HG03432 (cell line): ENCODE results near the gene ACSBG1.

Experiments used
- ATAC-seq: cut with Tn5 transposase; IDR thresholded peaks from one replicate; pipeline ENCODE4 v1.9.1; 2021; ENCODE audit warnings: mild to moderate bottlenecking, moderate library complexity; ENCODE audit not compliant: unreplicated experiment

The ACSBG1 gene

DNA sequence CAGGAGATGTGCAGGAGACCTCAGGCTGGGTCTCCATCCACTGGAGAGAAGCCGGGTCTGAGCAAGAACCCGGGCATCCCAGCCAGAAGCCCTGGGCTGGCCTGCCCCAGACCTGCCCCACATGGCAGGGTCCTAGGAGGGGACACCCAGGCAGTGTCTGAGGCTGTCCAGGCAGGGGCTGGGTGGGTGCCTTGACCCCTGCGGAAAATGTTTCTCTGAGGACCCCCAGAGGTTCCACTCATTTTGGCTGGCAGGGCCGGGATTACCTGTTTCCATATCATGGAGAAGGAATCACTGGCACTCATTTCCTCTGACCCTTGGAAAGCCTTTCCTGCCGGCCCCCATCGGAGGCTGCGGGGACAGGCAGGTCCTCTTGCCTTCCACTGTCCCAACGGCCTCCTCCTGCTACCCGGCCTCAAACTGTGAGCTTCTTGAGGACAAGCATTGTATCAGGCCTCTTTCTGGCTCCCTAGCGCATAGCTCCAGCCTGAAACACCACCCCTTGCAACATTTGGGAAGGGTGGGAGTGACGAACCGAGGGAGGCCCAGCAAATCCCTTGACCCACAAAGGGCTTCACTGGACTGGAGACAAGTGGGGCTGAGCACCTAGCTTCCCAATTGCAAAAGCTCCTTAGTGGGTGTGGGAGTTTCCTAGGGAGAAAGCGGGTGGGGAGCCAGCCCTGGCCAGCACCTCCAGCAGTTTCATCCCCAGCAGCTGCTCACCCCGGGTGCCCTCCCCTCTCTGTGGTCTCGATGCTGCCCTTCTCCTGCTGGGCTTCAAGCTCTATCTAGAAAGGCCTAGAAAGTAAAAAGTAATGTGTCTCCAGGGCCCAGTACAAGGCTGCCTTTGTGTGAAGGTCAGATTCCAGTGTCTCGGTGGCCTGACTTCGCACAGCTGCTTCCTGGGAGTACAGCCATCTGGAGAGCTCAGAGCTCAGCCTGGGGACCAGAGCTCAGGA lies 29.7 kb downstream of the ACSBG1 start:
- ATAC-seq: no peak

DNA sequence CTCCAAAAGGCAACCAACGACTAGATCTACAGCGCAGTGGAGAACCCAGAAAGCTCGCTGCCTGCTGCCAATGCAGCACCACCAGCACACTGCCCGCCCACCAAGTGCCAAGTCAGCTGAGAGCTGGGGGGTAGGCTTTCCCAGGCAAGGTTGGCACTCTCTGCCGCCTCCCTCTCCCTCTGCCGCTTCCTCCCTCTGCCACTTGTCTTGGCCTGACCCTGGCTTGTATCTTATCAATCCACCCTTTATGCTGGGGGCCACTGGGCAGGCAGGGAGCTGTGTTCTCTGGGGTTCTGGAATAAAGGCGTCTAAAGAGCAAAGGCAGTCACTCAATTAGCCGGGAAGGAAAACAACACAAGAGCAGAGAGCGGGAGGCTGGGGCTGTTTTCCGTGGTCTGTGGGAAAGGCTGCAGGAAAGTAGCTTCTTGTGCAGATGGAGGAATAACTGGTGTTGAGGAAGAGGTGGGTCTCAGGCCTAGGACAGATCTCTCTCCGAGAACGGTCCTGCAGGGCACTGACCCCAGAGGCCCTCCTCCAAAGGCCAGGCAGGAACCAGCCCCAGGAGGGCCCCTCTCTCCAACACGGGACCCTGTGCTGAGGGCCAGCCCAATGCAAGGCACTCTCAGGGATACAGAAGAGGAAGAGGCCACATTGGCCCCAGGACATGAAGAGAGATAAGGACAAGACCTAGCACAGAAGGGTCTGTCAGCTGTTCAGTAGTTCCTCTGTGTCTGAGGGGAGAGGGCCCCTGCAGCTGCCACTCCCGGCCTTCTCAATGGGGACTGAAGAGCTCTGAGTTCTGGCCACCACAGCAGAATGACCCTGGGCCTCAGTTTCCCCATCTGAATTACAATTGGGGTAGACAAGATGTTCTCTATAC lies 30.8 kb downstream of the ACSBG1 start:
- no peak for ATAC-seq

DNA sequence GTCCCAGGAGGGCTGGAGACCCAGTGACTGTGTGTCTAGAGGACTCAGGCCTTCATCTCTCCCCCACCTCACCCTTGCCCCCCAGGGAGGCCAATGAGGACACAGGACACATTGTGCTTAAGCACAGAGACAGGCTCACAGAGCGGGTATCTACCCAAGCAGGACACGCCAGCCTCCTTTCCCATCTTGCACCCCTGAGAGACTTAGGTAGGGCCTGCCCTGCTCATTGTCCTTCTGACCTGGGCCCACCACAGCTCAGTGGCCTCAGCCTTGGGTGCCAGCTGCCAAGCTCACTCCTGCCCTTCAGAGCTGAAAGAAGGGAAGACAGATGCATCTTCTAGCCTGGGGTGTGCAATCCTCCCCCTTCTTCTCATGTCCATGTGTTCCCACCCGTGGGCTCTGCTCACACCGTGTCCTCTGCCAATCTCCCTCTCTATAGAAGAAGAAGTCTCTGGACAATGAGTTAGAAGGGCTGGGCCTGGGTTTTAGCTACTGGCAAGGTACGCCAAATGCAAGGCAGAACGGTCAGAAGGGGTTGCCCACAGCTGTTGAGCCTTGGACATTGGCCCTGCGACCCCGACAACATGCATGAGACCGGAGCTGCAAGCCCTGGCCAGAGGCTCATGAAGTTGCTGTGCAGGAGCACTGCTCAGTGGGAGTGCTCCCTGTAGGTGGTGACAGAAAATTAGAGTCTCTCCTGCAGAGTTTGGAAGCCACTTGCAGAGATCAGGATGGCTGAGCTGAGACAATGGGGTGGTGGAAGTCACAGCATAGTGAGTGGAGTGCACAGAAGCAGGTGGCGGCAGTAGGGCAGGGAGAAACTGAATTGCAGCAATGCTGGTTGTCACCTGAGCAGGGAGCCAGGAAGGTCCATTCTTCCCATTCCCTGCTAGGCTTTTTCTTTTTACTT lies 32.8 kb downstream of the ACSBG1 start:
- no peak for ATAC-seq

DNA sequence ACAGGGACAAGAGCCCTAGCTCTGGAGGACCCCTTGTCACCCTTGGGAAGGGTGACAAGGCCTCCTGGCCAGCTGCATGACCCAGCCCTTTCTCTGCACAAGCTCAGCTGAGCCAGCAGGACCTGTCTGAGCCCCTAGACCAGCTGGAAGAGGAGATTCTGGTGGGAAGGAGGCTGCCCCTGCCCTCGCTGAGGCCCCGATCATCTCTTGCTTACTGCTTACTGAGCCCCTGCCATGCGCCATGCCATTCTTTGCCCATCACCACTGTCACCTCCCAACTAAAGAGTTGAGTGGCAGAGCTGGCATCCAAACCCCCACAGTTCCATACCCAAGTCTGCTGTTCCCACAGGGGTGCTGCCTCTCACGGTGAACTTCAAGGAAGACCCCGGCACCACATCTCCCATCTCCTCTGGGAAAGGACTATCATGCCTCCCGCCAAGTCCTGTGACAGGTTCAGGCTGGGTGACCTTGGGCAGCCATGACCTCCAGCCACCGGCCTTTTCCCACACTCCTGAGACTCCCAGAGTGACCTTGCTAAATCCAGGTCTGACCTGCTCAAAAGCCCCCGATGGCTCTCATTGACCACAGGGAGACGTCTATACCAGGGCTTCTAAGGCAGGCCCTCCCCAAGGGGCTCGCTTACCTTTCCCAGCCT lies 34.0 kb downstream of the ACSBG1 start:
- no peak for ATAC-seq

DNA sequence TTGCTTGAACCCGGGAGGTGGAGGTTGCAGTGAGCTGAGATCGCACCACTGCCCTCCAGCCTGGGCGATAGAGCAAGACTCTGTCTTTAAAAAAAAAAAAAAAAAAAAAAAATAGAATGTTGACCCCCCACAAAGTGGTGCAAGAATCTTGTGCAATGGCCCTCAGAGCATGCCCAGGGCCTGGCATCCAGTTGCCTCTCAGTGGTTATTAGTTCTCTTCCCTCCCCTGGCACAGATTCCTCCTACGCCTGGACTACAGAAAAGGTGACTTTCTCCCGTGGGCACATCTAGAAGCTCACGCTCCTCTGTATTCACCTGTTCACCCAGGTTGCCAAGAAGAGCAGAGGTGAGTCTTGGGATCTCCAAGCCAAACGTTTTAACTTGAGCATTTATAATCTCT lies 36.7 kb downstream of the ACSBG1 start:
- no peak for ATAC-seq

DNA sequence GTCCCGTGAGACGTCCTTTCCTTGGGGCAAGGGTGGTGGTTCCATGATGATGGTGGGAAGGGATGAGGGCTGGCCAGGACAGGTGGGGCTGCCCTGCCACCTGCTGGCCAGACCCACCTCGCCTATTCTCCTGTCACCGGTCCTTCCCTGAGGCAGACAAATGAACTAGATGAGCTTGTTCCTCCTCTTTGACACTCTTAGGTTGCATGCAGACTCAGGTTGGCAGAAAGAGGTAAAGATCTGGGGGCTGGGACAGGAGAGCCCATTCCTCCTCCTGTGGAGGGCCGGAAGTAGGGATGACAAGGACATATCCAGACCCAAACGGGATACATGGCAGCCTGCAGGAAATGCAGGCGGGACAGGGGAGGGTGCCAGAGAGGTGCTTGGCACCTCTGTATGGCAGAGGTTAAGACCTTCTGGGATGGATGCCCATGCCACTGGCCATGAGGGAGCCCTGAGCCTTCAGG lies 38.6 kb downstream of the ACSBG1 start:
- ATAC-seq: no peak

DNA sequence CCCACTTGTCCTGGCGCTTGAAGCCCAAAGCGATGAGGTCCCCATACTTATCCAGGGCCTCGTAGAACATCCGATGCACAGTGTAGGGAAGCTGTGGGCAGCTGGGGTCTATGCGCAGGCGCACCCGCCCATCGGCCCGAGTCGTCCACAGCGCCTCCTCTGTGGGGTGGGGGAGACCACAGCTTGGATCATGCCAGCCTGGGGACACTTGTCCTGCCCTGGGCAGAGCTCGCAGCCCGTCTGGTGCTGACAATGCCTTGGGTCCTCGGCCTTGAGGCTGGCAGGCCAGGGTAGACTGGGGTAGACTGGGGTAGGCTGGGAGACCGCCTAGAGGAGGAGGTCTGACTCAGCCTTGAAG lies 39.8 kb downstream of the ACSBG1 start:
- no peak for ATAC-seq

DNA sequence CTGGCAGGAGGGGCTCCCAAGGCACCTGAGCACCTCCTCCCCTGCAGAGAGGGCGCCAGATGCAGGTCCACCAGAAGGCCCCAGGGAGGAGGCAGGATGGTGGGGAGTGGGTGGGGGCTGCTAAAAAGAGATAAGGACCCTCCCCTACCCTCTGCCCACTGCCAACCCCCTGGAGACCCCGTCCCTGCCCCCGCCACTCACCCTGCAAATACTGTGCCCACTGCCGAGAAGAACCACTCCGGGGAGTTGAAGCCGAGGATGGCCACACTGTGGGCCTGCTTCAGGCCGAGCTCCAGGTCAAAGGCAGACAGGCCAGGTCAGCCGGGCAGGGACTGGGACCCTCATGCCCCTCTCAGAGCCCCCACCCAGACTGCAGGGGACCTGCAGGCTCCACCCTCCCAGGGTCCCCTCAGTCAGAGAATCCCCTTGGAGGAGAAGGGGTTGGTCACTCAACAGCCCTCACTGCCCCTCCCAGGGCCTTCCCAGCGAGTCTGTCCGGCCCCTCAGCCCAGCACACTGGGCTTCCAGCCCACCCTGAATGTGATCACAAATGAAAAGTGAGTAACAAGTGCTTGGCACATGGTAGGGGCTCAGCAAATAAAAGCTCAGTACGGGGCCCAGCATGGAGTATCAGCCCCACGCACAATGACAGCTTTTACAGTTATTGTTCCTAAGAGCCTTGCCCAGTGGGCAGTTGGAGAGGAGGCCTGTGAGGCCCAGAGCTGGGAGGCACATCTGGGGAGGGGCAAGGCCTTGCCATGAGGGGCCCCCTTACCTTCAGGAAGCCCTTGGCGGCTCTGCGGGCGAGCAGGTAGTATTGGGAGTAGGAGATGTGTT lies 40.4 kb downstream of the ACSBG1 start:
- ATAC-seq: no peak

DNA sequence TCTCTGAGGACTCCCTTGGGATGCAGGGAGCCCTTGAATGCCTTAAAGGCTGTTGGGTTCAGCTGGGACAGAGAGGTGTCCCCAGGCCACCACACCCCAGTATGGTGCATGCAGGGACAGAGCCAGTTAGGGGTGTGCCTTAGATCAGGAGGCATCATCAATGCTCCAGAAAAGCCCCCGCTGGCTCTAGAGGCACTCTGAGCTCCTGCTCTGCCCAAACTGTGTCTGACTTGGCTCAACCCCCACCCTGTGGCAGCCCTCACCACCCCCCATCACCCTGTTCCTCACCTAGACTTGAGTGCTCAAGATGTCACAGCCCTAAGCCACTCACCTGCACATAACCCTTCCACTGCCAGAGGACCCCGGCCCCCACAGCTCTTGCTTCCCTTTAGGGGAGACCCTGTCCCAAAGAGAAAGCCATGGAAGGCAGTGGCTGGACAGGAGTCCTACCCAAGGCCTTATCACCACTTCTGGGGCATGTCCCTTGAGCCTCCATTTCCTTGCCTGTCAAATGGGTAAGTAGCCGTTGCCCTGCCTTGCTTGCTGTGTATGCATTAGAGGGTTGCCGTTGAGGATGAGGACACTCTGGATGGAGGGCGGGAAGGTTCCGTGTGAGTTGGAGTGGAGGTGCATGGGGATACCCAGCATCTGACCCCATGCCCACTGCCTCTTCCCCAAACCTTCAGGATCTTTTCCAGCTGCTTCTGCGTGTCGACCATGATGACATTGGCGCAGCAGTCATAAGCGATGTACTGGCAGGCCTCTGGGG lies 41.4 kb downstream of the ACSBG1 start:
- ATAC-seq: no peak

DNA sequence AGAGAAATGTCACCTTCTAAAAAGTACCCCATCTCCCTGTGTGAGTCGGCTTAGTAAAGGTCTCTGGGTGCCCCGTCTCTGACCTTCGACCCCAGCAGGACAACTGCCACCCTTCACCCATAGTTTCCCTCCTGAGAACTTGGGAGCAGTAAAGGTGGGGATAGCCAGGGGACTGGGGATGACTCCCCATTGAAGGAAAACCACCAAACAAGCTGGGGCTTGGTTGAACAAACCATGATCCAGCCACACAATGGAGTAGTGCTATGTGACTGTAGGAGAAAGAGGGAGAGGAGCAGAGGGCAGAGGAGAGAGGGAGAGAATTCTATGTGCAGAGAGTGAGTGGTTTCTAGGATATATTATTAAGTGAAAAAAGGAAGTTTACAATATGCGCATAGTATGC lies 51.5 kb downstream of the ACSBG1 start:
- no peak for ATAC-seq

DNA sequence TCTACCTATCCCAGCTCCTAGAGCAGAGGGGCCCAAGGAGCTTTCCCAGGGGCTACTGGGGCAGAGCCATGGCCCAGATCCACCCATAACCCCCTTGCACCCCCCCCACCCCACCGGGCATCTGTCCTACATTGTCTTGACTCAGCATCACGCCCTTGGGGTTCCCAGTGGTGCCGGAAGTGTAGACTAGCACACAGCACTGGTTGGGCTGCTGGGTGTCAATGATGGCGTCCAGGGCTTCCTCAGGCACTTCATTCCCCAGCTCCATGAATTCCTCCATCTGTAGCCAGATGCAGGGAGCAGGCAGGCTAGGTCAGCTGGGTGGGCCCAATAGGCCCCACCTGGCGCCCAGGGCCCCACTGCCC lies 52.0 kb downstream of the ACSBG1 start:
- ATAC-seq: no peak

DNA sequence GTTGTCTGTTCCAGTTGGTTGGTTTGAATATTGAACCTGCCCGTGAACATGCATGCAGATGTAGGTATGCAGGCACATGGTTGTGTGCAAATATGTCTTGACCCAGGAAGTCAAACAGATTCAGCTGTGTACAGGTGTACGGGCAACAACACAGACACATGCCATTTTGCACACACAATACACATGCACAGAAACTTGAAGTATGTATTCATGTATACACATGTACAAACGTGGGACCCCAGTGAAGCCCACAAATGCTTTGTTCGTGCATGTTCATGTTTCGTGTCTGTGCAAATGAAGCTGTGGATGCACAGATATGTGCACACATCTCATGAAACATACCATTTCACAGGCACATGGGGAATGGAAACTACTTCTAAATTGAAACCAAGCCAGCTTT lies 54.5 kb downstream of the ACSBG1 start:
- no peak for ATAC-seq

DNA sequence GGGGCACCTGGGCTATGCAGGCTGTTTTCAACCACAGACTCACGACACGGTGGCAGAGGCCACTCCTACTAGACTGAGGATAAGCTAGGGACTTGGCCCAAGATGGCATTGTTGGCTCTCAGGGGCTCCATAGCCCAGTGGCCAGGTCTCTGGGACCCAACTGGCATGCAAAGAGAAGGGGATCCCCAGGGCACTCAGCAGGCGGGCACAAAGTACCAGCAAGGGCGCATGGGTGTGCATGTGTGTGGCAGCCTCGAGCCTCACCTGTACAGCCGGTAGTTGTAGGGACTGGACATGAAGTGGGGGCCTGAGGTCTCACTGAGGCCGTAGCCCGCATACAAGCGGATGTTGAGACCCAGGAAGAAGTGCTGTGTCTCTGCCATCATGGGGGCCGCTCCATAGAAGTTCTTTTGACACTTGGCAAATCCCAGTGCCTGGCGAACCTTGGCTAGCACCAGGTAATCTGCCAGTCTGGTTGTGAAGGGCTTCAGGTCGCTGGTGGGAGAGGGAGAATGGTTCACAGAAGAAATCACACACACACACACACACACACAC lies 55.0 kb downstream of the ACSBG1 start:
- ATAC-seq: no peak

DNA sequence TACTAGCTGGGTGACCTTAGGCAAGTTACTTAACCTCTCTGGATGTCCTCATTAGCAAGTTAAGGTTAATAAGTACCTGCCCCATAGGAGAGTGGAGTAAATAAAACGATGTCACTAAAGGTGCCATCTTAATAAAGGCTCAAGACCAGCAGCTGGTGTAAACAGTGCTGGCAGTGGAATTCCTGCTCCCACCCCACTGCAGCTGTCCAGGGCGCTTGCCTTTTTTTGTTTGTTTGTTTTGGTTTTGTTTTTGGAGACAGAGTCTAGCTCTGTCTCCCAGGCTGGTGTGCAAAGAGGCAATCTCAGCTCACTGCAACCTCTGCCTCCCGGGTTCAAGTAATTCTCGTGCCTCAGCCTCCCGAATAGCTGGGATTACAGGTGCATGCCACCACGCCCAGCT lies 56.3 kb downstream of the ACSBG1 start:
- no peak for ATAC-seq

DNA sequence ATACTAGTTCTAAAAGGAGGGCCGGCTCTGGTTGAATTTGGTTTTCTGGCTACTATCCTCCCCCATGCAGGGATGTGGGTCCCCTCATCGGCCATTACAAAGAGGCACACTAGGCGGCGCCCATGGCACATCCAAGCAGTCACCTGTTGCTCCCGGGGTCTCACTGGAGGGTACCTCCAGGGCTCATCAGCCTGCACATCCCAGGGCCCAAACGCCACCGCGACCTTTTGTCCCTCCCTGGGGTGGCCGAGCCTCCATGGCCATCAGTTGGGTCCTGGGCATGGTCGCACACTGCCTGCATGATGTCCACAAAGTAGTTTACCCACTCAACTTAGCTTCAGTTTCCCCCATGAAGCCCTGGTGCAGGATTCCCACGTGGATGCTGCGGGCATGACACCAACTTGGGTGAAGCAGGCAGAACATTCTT lies 56.9 kb downstream of the ACSBG1 start:
- ATAC-seq: no peak

DNA sequence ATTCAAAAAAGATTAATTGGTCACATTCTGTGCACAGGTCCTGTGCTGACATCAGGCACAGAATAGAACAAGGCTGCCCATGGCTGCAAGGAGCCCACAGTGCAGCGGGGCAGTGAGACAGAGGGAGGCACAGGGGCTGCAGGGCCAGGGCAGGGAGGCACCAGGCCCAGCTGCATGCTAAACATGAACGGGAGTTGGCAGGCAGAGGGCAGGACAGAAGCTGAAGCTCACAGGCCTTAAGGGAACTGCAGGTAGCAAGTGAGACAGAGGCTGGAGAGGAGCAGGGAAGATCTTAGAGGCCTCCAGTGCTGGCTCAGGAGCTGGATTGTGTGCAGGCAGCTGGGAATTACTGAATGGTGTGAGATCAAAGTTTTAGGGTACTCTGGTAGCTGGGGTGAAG lies 59.0 kb downstream of the ACSBG1 start:
- no peak for ATAC-seq

DNA sequence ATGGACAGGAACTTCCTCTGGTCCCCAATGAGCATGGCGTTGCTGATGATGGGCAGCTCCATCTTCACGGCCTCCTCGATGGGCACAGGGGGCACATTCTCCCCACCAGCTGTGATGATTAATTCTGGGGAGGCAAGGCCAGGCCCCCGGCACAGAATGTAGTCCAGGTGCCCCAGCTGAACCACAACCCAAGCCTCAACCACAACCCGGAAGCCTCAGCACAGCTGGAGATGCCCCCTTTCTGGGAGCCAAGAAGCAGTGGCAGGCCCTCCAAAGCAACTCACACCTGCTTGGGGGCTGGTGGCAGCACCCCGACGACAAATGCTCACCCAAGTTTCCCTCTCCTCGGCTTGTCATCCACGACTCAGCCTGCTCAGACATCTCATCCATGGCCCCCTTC lies 60.0 kb downstream of the ACSBG1 start:
- ATAC-seq: no peak

DNA sequence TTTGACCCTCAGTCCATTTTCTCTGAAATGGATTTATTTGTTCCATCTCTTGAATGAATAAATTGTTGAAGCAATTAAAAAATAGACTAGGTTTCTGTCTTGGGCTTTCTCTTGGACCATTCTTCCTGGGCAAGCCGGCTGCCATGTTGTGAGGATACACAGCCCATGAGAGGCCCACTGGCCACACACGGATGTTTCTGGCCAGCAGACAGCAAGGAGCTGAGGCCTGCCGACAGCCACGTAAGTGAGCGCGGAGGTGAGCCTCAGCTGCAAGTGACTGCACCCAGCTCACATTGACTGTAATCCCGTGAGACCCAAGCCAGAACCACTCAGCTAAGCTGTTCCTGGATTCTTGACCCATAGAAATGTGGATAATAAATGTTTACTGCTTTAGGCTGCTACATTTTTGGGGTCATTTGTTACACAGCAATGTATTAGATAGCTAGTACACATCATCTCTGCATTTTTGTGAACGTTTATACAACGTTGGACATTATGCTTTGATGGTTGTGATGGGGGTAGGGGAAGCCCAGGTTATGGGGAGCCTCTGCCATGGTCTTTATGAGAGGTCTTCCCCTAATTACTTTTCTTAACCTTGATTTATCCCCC lies 62.4 kb downstream of the ACSBG1 start:
- ATAC-seq: no peak
